T-helper 2 cell treated with Interferon-gamma antibody and Interleukin-4, amounts not matched to agents 100 ng/mL and 5 ng/mL, for 36 hours (primary cell): ENCODE results near the gene CDCP1. TPM values are rescaled to one million over a fixed set of nuclear protein-coding genes. Genes with fewer than 3 reads are reported as not detected.

Experiments used
- intact Hi-C: fragments of 100-400 bp; cut with micrococcal nuclease; formaldehyde crosslinking; loops from one replicate; pipeline ENCODE4 v1.15.1; 2023
- total RNA-seq: library from RNA; stranded (reverse); gene quantifications from 2 replicates; pipeline ENCODE4 v1.2.3, GENCODE V29; 2022

The CDCP1 gene
- 21.8 and 22.7 TPM in 2 replicates for total RNA-seq

- intact Hi-C loops, result loop anchor here (1.0 kb wide), 1 partner anchor 28 kb away; no protein-coding TSS in a partner anchor
These were observed at the start of gene CDCP1 for GRCh38 chr3:45145681-45146614. TSS of gene CDCP1 (minus strand) at chr3:45146378. CDS start at chr3:45146287, 91 bp downstream.

- intact Hi-C loops, result no loop called here
These were observed 48.6 kb upstream of the CDCP1 start for GRCh38 chr3:45194791-45195190.

- intact Hi-C loops, result no loop called here
These were observed 45.8 kb upstream of the CDCP1 start for GRCh38 chr3:45191924-45192417.

GRCh38 chr3:45191424-45191823 is 45.2 kb upstream of the CDCP1 start:
- intact Hi-C loops, result no loop called here

DNA sequence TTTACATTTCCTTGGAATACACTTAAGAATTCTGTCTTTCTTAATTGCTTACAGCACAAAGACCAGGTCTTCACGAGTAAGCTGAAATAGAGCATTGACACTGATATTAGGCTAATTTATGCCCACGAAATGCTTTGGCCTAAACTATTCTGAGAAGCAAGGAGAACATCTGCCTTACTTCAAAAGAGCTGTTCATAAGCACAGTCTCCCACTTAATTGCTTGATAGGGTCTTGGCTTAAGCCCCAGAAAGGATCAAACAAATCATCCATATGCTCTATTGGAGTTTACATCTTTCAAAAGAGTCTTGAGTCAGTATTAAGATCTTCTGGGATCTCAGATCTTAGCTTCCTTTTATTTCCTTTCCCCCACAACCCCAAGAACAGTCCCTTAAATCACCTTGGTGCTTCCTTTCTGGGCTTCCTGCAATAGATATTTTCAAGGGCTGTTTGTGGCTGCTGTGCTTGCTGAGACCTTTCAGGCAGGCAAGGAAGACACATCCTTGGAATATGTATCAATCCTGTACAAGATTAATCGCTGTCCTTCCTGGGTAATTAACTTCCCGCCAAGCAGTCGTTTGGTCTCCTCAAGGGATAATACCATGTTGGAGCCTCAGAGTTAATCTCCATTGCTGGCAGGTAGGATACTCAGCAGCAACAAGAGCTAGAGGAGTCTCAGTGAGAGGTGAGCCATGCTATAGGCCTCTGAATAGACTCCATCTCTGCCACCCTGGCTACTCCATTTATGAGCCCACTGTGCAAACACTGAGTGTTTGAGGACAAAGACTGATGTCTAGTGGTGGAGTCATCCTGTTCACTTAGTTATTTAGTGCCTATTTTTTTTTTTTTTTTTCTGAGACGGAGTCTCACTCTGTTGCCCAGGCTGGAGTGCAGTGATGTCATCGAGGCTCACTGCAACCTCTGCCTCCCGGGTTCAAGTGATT is 42.8 kb upstream of the CDCP1 start:
- intact Hi-C loops, result no loop called here

- intact Hi-C loops, result no loop called here
These were observed 41.5 kb upstream of the CDCP1 start for GRCh38 chr3:45187694-45188141.

GRCh38 chr3:45186871-45187270 is 40.7 kb upstream of the CDCP1 start:
- intact Hi-C loops, result no loop called here

DNA sequence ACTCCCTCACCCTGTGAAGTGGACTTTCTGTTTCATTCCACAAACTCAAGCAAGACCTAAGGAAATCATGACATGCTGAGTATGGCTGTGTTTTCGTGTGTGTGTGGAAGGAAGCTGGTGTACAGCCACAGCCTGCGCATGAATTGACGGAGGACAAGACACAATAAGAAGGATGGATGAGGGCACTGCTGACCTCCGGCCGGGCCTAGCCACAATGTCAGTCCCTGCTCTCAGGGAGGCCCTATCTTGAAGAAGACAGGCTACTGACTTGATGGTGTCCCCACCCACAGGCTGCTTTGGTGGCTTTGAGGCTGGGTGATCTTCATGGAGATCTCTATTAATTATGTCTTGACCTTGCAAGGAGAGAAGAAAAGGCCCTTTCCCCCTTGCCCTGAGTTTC is 39.3 kb upstream of the CDCP1 start:
- intact Hi-C loops, result no loop called here

DNA sequence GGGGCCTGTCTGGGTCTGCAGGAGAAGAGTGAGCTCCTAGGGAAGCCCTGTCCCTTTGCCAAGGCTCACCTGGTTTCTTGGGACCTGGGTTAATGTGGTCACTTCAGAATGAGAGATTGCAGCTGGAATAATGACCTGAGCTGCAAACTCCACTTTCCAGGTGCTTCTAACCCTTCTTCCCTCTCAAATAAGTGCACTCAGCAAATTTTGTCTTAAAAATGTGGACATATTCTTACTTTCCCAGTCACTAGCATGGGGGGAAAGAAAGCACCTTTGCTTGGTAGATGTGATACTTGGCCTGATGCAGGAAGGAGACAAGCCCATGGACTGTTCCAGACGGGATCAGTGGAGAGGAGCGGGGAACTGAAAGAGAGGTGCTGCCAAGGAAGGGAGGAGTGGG is 38.9 kb upstream of the CDCP1 start:
- intact Hi-C loops, result no loop called here

DNA sequence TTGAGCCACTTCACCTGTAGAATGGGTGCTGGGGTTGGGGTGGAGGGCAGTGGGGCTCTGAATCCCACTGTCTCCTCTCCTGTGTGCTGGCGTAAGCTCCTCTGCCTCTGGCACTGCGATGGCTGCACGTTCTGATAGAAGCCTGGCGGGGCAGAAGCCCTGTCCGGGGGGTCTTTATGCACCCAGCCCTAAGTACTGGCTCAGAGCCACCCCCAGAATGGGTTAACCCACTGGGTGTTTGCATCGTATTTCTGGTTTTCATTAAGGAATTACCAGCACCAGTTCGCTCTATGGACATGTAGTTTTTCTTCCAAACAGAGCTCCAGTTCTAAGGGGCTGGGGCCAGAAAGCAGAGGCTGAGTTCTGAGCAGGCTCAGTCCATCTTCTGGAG is 37.7 kb upstream of the CDCP1 start:
- intact Hi-C loops, result no loop called here

DNA sequence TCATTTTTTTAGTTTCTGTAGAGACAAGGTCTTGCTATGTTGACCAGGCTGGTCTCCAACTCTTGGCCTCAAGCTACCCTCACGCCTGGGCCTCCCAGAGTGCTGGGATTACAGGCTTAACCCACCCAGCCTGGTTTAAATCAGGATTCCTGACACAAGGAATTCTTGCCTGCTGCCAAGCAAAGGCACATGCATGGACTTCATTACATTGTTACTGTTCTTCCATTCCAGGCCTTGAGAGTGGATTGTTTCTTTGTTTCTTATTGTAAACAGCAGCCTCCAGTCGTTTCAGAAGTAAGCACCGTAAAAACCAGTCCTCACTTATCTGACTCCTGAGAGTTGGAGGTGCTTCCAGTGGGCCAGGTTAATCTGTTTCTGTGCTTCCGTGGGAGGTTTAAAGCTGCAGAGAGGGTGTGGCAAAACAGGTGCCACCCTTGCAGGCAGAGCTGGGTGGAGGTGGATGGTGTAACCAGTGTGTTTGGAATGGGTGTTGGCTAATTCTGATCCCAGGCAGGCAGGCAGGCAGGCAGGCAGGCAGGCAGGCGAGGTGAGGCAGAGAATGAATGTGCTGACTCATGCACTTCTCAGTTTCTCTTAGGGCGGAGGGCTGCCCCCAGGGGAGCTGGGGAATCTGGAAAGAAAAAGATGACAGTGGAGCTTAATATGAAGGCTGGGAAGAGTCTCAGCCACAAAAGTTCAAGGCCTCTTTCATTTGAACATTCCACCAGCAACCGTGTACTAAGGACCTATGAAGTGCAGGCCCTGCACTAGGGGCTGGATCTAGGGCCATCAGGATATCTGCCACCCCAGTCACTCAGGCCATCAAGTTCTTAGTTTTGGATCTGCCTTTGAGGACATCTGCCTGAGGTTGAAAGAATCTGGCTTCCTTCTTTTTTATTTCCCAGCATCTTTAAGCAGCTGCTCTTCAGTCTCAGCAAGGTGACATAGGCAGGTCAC is 37.0 kb upstream of the CDCP1 start:
- intact Hi-C loops, result no loop called here

- intact Hi-C loops, result no loop called here
These were observed 35.3 kb upstream of the CDCP1 start for GRCh38 chr3:45181496-45181895.

DNA sequence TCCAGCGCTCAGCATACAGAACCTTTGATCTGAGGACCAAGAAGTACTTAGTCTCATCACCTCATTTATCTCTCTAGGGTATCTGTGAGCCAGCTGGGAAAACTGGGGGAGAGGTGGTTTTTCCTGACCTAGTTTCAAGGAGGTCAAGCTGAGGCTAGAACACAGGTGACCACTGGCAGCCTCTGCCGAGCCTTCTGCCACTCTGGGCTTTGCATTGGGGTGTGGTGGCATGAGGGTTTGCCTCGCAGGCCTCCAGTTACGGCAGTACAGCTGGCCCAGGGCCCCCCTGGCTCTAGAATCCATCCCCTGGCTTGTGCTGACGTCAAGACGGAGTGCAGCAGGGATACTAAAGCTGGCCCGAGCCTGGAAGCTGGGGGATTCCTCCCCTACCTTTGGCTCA is 34.7 kb upstream of the CDCP1 start:
- intact Hi-C loops, result no loop called here

DNA sequence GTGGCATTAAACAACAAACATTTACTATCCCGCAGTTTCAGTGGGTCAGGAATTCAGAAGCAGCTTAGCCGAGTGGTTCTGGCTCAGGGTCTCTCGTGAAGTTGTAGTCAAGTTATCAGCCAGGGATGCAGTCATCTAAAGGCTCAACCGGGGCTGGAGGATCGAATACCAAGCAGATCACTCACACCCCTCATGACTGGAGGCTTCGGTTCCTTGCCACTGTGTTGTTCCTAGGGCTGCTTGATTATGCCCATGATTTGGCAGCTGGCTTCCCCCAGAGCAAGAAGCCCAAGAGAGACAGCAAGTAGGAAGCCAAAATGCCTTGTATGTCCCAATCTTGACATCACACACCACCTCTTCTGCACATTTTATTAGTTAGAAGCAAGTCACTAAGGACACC is 33.9 kb upstream of the CDCP1 start:
- intact Hi-C loops, result no loop called here

DNA sequence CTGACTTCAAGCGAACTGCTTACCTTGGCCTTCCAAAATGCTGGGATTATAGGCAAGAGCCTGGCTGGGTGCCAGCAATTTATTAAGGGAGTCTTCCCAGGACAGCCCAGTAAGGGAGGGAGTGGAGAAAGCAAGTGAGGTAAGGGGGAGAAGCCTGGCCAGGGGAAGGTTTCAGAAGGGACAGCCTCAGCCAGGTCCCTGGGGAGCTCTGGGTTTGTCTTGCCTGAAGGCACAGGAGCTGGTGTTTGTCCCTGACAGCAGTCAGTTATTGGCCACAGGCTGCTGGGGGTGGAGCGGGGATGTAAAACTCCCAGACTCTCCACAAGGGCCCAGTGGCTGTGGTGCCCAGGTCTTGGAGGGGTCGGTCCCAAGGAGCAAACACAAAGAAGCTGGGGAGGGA is 33.0 kb upstream of the CDCP1 start:
- intact Hi-C loops, result no loop called here

- intact Hi-C loops, result no loop called here
These were observed 32.2 kb upstream of the CDCP1 start for GRCh38 chr3:45178183-45179023.

GRCh38 chr3:45176912-45177311 is 30.7 kb upstream of the CDCP1 start:
- intact Hi-C loops, result no loop called here

- intact Hi-C loops, result no loop called here
These were observed 28.1 kb upstream of the CDCP1 start for GRCh38 chr3:45174234-45174633.

DNA sequence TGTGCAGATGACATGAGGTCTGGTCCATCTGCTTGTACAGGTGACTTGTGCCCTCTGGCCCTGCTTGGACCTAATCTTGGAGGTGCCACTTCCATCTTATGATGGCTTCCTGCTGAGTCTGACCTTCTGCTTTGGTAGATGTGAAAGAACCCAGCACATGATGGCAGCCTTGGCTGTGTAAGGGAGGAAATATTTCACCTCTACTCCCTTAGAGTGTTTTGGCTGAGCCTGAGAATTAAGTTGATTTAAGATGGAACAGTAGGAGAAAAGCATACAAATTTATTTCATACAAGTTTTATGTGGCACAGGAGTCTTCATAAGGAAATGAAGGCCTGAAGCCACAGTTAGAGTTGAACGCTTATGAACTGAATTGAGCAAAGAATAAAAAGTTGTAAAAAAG is 27.6 kb upstream of the CDCP1 start:
- intact Hi-C loops, result no loop called here

DNA sequence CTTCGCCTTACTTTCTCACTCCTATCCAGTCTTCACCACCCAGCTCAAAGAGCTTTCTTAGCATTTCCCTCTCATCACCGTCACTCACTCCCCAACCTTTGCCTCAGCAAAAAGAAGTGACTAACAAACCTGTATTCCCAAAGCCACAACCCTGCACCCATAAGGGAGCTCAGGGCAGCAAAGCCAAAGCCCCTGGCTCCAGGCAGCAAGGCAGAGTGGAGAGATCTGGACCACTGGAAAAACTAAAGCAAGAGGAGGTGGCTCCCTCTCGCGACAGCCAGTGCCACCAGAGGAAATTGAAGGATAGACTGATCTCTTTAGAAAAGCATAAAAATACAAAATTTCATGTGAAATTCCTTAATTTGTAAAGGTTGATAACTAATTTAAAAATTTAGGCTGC is 25.1 kb upstream of the CDCP1 start:
- intact Hi-C loops, result no loop called here
